K562 (cell line): Measurements from ENCODE around the gene TBATA. TPM values are rescaled to one million over a fixed set of nuclear protein-coding genes. Genes with fewer than 3 reads are reported as not detected.

ENCODE experiments used
- BCOR ChIP-seq: fragments of 450-650 bp; IDR thresholded peaks from 2 replicates; pipeline ENCODE4 v1.6.1; 2016
- CEBPZ ChIP-seq: fragments of 150-350 bp; IDR thresholded peaks from 2 replicates; pipeline ENCODE4 v1.6.1; 2014; ENCODE audit warnings: low read depth, mild to moderate bottlenecking, low read length, borderline replicate concordance
- CTCFL ChIP-seq: IDR thresholded peaks from 2 replicates; pipeline ENCODE4 v1.6.1; 2011; ENCODE audit warnings: borderline replicate concordance, low read depth, mild to moderate bottlenecking, moderate library complexity, low read length; ENCODE audit not compliant: insufficient read depth, poor library complexity, severe bottlenecking
- MEF2A ChIP-seq: IDR thresholded peaks from 2 replicates; pipeline ENCODE4 v1.6.1; 2011; ENCODE audit warnings: low read depth, mild to moderate bottlenecking, low read length, moderate library complexity; ENCODE audit not compliant: control insufficient read depth
- PHF21A ChIP-seq: fragments of 450-650 bp; IDR thresholded peaks from 2 replicates; pipeline ENCODE4 v1.6.1; 2017; ENCODE audit warnings: low read depth, borderline replicate concordance
- RBM17 ChIP-seq: fragments of 200-400 bp; formaldehyde crosslinking; IDR thresholded peaks from 2 replicates; pipeline ENCODE4 v1.6.1; 2017; ENCODE audit warnings: low read depth, mild to moderate bottlenecking, low read length, borderline replicate concordance
- RBM39 ChIP-seq: fragments of 200-400 bp; formaldehyde crosslinking; optimal IDR thresholded peaks from 2 replicates; pipeline ENCODE3; 2018; ENCODE audit warnings: low read depth, low read length
- ZKSCAN8 ChIP-seq: fragments of 200-800 bp; sonication (Bioruptor generic); IDR thresholded peaks from 2 replicates; pipeline ENCODE4 v1.6.1; 2016; ENCODE audit warnings: missing genetic modification characterization, missing compliant biosample characterization
- ZNF384 ChIP-seq: IDR thresholded peaks from 2 replicates; pipeline ENCODE4 v1.6.1; 2012; ENCODE audit warnings: low read depth, low read length, improper control_type of control experiment
- ZNF717 ChIP-seq: fragments of 250-450 bp; sonication (Bioruptor Pico); IDR thresholded peaks from 2 replicates; pipeline ENCODE4 v1.5.0; 2021
- polyA plus RNA-seq, 8 experiments: library from polyadenylated mRNA; depleted of rRNA in 4 of 8; stranded (reverse) in 5 of 8; unstranded in 3 of 8; fragments of >200 nt; fragmentation: Nextera tagmentation in 2 of 8; fragmentation: Illumina TruSeq in 1 of 8; extraction: Ambion mirVana in 2 of 8; extraction: Trizol in 1 of 8; gene quantifications; 2 replicates each; pipeline versions ENCODE4 v1.2.1 to v1.2.3, GENCODE V29; 2011 to 2014; ENCODE audit warnings: inconsistent platforms in 1 of 8, missing spikeins in 1 of 8
- total RNA-seq, 7 experiments: library from RNA; depleted of rRNA in 6 of 7; stranded (reverse); fragments of >200 nt in 6 of 7; fragmentation: Illumina TruSeq in 2 of 7; extraction: Trizol in 2 of 7; gene quantifications; 2 replicates each; pipeline versions ENCODE4 v1.2.1 to v1.2.3, GENCODE V29; 2011 to 2021; ENCODE audit warnings: low replicate concordance in 1 of 7

TBATA gene
- total and polyA plus RNA-seq, 9 of the 15 experiments (the other 6 are each of a cell fraction or from before 2014, with no cell fraction given) = not detected

GRCh38 chr10:70806841-70807240 lies 21.7 kb upstream of the TBATA start (continued):
- TF ChIP-seq PHF21A = no peak
- no peak for TF ChIP-seq ZNF717 (CRISPR knock-in tag)
- TF ChIP-seq MEF2A = no peak
- TF ChIP-seq CEBPZ = no peak
- TF ChIP-seq RBM39 = no peak
- TF ChIP-seq ZKSCAN8 (CRISPR knock-in tag) = no peak
- TF ChIP-seq CTCFL = no peak
- TF ChIP-seq RBM17 = no peak
- no peak for TF ChIP-seq ZNF384
- TF ChIP-seq BCOR = no peak
